GM19099 (cell line): ENCODE data around the gene BIK.

ENCODE experiments used
- POLR2A ChIP-seq: IDR thresholded peaks from 3 replicates; pipeline ENCODE4 v1.6.1; 2011; ENCODE audit warnings: low read depth; ENCODE audit not compliant: insufficient read length; ENCODE audit errors: extremely low read depth

The BIK gene

GRCh38 chr22:43150731-43151206 is 40.2 kb downstream of the BIK start:
- TF ChIP-seq POLR2A, result no peak

- peak; percentile 31 for TF ChIP-seq POLR2A
Observed at GRCh38 chr22:43151251-43152002, 40.9 kb downstream of the BIK start, which contains the start of gene TSPO. Gene TSPO (plus strand): TSS chr22:43151559. CDS start chr22:43159239, 7,680 bp downstream.

- no peak for TF ChIP-seq POLR2A
Observed at GRCh38 chr22:43152003-43152356, 41.4 kb downstream of the BIK start.

GRCh38 chr22:43152357-43153071 is 42.0 kb downstream of the BIK start:
- TF ChIP-seq POLR2A, result no peak

GRCh38 chr22:43153899-43154298 is 43.3 kb downstream of the BIK start:
- TF ChIP-seq POLR2A, result no peak

- TF ChIP-seq POLR2A, result no peak
Observed at GRCh38 chr22:43154887-43155536, 44.5 kb downstream of the BIK start.

- TF ChIP-seq POLR2A, result no peak
Observed at GRCh38 chr22:43155789-43156188, 45.2 kb downstream of the BIK start.

GRCh38 chr22:43156413-43156812 is 45.9 kb downstream of the BIK start:
- TF ChIP-seq POLR2A, result no peak

- no peak for TF ChIP-seq POLR2A
Observed at GRCh38 chr22:43157874-43158546, 47.5 kb downstream of the BIK start.

- TF ChIP-seq POLR2A, result no peak
Observed at GRCh38 chr22:43158778-43159483, 48.4 kb downstream of the BIK start.

GRCh38 chr22:43159484-43160178 is 49.1 kb downstream of the BIK start:
- no peak for TF ChIP-seq POLR2A

GRCh38 chr22:43160497-43161126 is 50.1 kb downstream of the BIK start:
- no peak for TF ChIP-seq POLR2A

GRCh38 chr22:43162412-43163150 is 52.0 kb downstream of the BIK start:
- TF ChIP-seq POLR2A, result no peak

GRCh38 chr22:43163241-43163795 is 52.8 kb downstream of the BIK start:
- TF ChIP-seq POLR2A, result no peak
